Measurements from ENCODE around the gene SH3D19.

DNA sequence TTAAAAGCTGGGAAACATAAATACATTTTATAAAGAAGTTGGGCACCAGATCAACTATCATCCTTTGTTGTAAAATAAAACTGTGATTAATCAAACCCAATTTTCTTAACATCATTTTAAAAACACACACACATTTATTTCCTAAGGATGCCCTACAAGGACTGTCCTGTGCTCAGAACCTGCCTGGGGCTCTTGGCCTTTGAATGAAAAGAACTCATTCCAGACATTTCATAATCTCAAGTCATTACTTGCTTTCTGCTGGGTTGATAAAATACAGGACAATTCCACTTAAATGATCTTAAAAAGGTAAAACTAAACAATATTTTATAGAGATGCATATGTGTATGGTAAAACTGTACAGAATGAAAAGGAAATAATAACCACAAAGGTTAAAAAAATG lies 2.8 kb downstream of the SH3D19 start:
- TF ChIP-seq, protein P1, sequence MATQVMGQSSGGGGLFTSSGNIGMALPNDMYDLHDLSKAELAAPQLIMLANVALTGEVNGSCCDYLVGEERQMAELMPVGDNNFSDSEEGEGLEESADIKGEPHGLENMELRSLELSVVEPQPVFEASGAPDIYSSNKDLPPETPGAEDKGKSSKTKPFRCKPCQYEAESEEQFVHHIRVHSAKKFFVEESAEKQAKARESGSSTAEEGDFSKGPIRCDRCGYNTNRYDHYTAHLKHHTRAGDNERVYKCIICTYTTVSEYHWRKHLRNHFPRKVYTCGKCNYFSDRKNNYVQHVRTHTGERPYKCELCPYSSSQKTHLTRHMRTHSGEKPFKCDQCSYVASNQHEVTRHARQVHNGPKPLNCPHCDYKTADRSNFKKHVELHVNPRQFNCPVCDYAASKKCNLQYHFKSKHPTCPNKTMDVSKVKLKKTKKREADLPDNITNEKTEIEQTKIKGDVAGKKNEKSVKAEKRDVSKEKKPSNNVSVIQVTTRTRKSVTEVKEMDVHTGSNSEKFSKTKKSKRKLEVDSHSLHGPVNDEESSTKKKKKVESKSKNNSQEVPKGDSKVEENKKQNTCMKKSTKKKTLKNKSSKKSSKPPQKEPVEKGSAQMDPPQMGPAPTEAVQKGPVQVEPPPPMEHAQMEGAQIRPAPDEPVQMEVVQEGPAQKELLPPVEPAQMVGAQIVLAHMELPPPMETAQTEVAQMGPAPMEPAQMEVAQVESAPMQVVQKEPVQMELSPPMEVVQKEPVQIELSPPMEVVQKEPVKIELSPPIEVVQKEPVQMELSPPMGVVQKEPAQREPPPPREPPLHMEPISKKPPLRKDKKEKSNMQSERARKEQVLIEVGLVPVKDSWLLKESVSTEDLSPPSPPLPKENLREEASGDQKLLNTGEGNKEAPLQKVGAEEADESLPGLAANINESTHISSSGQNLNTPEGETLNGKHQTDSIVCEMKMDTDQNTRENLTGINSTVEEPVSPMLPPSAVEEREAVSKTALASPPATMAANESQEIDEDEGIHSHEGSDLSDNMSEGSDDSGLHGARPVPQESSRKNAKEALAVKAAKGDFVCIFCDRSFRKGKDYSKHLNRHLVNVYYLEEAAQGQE (IDR thresholded peaks at IDR 0.05; ENCODE audit: insufficient read depth in 1 of 2, low read depth in 2 of 2, low read length in 2 of 2): no peak
- TF ChIP-seq POLR2AphosphoS5 (IDR thresholded peaks at IDR 0.05; ENCODE audit: low read depth, low read length) (no peak), TAF1 (IDR thresholded peaks at IDR 0.05; ENCODE audit: borderline replicate concordance, insufficient read depth, low read length) (no peak)

All from PFSK-1 (cell line).